Heart left ventricle (tissue), 13 donors: Measurements from ENCODE around the gene MAPKAPK3.

Experiments used
- POLR2A ChIP-seq, 2 donors: fragments of 450-650 bp; IDR thresholded peaks; one replicate each; pipeline ENCODE4 v1.6.1; 2017; ENCODE audit warnings: antibody characterized with exemption in 2 of 2, mild to moderate bottlenecking in 2 of 2, moderate library complexity in 2 of 2
- TF ChIP-seq, protein P1 (sequence below), 12 donors: fragments of 200-600 bp; sonication (generic) in 4 of 12; IDR thresholded peaks; one replicate each; pipeline versions ENCODE4 v1.5.0 to v1.8.0; 2018 to 2022; ENCODE audit warnings: antibody characterized with exemption in 12 of 12, mild to moderate bottlenecking in 5 of 12
- donor health status: ischemic (EF 13 %, LVEDD 7.1; RV severe dilation, severe dysfunction).
- donor health status: DM: no; HTN: yes; CAD: no.
- donor health status: DM: no; HTN: no; CAD: no.
- donor health status: ischemic (EF 25% LVEDD 6.9; RV normal size, moderate dysfunction).
- donor health status: ischemic (EF 25% LVEDD 5.7; RV mildly dilated, moderate dysfunction).
- donor health status: ischemic (EF 35%, LVEDD 5.7; RV mildly dilated, moderate dysfunction).
- donor health status: nonischemic (EF 11% LVEDD 7.7; RV severe dilation, severe dysfunction).
- donor health status: DM: yes; HTN: yes; CAD: no.
- donor health status: PGD.
- donor health status: ischemic (EF 29% LVEDD 5.4; RV normal size, mild dysfunction).
- donor health status: nonischemic (EF 23%, LVEDD 6.1; RV moderate dilation, normal function).

GRCh38 chr3:50612234-50612882, 4.6 kb upstream of the MAPKAPK3 start:
- TF ChIP-seq, protein P1, sequence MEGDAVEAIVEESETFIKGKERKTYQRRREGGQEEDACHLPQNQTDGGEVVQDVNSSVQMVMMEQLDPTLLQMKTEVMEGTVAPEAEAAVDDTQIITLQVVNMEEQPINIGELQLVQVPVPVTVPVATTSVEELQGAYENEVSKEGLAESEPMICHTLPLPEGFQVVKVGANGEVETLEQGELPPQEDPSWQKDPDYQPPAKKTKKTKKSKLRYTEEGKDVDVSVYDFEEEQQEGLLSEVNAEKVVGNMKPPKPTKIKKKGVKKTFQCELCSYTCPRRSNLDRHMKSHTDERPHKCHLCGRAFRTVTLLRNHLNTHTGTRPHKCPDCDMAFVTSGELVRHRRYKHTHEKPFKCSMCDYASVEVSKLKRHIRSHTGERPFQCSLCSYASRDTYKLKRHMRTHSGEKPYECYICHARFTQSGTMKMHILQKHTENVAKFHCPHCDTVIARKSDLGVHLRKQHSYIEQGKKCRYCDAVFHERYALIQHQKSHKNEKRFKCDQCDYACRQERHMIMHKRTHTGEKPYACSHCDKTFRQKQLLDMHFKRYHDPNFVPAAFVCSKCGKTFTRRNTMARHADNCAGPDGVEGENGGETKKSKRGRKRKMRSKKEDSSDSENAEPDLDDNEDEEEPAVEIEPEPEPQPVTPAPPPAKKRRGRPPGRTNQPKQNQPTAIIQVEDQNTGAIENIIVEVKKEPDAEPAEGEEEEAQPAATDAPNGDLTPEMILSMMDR (IDR thresholded peaks at IDR 0.05), result no peak
- TF ChIP-seq POLR2A (IDR thresholded peaks at IDR 0.05), result peak in 1 of 2 donors; percentile 49
